GM19395 (cell line): Measurements from ENCODE around the gene NCKIPSD.

Experiments
- ATAC-seq: cut with Tn5 transposase; IDR thresholded peaks from one replicate; pipeline ENCODE4 v1.9.1; 2021; ENCODE audit warnings: mild to moderate bottlenecking, moderate library complexity; ENCODE audit not compliant: unreplicated experiment

NCKIPSD gene

DNA sequence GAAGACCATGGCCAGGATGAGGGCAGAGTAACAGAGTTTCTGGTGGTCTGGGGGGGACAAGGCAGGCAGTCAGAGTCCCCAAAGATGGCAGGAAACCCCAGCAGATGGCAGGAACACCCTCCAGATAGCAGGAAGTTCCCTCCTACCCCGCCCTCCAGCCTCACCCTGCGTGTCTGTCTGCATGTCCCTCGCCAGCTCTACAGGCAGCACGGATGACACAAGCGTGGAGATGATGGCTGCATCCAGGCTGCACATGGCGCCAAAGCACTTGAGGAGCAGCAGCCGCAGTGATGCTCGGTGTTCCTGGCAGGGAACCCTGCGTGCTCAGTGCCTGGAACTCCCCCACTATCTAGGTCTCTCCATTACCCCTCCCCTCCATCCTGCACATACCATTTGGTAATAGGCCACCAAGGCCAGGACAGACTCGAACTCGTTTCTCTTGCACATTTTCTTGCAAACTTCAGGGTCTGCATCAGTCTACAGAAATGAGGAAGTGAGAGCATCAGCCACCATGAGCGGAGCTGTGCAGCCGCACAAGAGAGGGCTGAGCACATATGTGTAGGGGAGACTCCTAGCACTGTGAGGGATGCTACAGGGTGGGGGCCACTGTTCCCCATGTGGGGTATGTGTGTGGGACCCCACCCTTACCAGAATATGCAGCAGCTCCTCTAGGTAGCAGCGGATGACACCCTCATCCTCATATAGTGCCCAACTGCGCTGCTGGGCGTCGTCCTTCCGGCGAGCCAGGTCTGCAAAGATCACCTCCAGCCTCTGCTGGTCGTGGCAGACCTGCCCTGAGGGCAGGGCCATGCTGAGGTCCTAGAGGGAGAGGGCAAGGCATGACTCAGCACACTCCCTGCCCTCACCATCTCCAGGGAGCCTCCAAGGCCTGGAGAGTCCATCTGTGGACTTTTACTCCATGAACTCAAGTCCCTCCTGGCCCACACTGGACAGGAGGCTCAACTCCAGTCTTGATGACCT is 6.0 kb downstream of the NCKIPSD start:
- no peak for ATAC-seq

DNA sequence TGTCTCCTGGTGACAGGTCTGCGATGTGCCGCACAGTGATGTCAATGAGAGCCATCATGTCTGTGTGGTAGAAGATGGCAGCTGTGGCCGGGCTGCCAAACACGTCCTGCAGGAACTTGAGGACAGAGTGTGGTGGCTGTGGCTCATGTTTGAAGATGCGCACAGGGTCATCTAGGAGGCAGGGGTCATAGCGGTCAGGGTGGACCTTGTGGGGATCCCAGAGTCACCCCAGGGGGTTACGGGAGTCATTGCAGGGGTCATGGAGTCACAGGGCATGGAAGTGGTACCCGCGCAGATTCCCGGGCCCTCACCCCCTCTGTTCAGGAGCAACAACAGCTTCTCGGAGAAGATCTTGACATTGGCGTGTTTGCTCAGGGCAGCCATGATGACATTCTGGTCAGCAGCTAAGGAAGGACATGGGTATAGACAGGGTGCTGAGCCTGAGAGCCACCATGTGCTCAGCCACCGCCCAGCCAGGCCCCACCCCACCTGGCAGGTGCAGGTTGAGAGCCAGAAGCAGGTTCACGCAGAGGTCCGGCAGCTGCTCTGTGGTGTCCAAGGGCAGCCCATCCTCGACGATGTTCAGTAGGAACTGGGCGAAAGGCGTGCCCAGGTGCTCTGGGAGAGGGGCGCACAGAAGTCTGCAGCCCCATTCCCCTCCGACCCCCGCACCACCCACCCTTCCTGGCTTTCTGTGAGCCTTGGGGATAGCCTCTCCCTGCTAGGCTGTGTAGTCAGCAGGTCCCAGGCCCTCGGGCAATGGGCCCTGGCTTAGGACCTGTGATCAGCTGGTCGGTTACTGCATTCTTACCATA is 6.9 kb downstream of the NCKIPSD start:
- no peak for ATAC-seq

DNA sequence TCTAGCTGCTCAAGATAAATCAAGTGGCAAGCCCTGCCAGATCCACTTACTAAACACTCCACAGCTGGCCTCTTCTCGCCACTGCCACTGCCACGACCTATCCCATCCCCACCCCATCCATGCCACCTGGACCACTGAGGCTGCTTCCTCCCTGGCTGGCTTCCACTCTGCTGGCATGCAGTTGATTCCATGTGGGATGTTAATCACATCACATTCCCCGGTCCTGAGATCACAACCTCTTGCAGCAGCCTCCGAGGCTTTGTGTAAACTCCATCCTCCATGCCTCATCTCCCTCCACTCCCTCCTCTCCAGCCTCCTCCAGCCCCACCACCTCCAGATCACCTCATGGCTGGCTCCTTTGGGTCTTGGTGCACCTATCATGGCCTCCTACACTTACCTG is 7.7 kb downstream of the NCKIPSD start:
- ATAC-seq = no peak

DNA sequence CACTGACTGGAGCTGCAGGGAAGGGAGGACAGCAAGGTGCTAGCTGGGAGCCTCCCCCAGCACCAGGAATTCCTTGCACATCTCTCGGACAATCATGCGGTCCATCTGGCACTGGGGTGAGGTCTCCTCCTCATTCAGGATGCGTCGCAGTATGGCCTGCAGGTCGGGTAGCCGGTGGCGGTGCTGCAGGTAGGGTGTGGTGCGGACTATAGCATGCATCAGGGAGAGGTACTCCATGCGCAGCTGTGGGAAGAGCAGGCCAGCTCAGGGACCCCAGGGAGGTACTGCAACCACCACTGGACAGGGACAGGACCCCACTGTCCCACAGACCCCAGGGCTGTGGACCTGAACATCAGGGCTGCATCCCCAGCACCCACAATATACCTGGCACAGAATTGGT is 11.2 kb downstream of the NCKIPSD start:
- ATAC-seq = no peak

DNA sequence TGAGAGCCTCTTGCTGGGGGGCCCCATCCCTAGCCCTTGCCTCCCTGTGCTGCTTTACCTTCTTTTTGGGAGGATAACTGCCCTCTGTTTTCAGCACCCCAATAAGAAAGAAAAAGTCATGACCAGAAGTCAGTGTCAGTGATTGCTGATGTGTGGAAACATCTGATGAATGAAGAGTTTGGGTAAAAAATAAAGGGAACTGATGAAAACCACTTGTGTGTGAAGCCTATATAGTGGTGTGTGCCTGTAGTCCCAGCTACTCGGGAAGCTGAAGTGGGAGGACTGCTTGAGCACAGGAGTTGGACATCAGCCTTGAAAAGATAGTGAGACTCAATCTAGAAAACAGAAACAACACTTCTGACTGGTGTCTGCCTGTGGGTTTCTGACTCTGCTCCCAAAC is 13.2 kb downstream of the NCKIPSD start:
- no peak for ATAC-seq

DNA sequence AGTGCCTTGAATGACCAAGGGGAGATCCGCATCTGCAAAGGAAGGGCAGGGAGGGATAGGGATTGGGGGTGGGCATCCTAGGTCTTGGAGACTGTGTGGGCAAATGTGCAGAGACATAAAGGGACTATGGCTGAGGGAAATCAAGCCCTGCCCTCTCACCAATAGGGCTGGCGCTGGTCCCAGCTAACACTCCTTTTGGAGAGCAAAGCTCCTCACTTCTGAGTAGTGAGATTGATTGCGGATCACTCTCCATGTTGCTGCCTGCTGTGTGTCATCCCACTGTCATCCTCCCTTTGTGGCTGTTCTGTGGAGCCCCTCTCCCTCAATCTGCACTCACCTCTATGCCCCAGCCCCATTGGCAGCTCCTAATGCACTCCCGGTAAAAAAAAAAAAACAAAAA is 20.8 kb downstream of the NCKIPSD start:
- no peak for ATAC-seq

DNA sequence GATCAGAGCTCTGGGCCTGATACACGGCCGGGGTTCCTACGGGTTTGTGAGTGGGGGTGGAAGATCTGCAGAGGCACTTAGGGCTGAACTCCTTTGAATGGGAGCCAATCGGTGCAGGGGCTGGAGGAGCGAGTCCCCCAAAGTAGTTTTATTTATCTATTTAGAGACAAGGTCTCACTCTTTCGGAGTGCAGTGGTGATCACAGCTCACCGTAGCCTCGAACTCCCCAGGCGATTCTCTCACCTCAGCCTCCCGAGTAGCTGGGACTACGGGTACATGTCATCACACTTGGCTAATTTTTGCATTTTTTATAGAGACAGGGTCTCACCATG is 21.4 kb downstream of the NCKIPSD start:
- ATAC-seq = no peak

DNA sequence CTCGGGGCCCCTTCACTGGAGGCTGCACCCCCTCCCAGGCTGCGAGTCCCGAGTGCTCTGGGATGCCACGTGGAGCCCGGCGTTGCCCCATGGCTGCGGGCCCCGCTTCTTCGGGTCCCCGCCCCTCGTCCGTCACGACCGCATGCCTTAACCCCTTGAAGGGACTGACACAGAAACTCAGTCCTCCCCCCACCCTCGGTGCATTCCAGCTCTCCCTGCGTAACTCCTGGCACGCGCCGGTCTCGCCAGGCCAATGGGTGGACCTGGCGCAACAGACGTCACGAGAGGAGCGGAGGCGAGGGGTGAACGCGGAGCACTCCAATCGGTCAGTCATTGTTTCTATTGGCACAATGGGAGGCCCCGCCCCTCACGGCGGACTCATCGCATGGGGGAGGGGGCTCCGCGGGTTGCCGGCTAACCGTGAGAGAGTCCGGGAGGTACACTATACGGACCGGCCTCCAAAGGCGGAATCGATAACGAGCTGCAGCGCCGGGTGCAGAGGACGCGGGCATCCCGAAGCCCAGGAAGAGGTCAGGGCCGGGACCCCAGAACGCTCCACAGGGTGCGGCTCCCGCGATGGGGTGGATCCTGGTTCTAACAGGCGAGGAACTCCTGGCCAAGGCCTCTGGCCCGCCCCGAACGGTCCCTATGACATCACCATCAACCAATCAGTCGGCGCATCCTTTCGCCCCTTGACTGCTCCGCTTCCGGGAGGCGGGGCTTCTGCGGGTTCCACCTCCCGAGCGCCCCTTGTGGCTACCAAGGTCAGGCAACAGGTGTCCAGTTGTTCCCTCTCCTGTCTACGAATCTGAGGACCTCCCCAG is 22.0 kb downstream of the NCKIPSD start:
- peak; percentile 89 for ATAC-seq

DNA sequence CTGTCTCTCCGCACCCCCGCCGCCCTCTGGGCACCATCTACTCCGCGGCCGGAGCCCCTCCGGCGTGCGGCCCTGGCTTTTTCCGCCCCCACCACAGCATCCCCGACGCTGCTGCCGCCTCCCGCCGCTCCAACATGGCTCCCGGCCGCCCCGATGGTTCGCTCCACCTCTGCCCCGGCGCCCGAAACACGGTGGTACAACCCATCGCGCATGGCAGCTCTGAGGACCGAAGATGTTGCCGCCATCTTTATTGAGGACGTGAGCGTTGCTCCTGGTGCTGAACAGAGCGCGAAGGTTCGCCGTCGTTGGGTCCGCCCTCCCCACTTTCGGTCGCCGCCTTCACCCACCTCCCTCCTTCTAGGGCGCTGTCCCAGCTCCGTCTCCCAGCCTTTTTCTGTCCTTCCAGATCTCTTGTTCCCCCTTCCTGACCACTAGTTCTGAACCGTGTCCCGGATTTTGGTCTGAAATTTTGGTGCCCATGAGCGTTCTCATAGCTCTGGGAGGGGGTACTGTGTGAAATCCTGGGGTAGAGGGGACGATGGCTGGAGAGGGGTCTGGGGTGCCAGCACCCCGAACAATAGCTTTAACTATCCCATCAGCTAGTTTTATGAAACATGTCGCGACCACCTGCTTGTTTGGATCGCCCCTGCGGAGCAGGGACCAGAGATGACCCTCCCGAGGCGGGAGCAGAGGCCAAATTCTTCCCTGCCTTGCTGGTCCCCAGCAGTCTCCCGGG is 22.8 kb downstream of the NCKIPSD start, which contains the start of gene CELSR3:
CELSR3 (minus strand) TSS at position 134 of the 736 bp plus-strand sequence. CDS start 252 bp downstream, outside the sequence.
- ATAC-seq = no peak

DNA sequence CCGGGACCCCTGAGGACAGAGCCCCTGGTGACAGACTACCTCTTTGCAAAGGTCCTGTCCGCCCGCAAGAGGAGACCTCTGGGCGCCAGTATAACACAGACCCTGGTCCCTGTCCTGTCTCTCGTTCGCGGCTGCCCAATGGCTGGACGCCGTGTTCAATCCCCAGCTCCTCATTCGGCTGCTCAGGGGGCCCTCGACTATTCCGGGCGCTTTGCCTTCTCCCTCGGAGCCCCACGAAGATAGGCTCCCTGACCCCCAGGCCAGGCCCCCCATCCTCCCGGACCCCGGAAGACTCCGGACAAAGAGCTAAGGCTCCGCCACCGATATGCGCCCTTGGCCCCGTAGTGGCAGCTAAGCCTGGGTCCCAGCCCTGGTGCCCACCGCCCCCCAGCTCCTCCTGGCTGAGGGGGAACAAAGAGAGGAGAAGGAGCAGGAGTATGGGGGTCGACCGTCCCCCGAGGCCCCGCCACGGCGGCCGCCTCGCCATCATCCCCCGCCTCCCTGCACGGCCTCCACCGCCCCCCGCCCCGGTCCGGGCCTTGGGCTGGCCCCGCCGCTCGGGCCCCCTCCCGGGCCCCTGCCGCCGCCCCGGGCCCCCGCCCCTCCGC is 23.5 kb downstream of the NCKIPSD start:
- ATAC-seq = no peak

DNA sequence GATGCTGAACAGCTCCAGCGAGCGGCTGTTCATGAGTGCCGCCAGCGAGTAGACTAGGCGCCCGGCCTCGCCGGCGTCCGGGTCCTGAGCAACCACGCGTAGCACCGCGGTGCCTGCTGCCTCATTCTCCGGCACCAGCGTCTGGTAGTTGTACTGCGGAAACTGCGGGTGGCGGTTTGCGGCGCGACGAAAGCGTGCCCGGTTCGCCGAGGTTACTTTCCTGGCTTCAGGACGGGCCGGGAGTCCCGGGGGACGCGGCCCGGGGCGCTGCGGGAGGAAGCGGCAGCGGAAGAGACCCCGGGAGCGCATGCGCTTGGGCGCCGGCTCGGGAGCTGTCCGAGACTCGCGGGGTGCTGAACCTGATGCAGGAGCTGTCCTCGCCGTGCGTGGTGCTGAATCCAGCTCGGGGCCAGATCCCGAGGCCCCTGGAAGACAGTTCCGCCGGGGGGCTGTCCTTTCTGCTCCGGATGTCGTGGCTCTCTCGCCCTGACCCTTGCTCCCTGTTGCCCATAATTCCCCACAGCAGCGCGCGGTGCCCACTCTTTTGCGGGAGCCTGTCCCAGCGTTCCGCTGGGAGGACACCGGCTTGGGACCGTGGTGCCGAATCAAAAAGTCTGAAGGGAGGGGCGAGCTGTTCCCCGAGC is 24.1 kb downstream of the NCKIPSD start:
- no peak for ATAC-seq

DNA sequence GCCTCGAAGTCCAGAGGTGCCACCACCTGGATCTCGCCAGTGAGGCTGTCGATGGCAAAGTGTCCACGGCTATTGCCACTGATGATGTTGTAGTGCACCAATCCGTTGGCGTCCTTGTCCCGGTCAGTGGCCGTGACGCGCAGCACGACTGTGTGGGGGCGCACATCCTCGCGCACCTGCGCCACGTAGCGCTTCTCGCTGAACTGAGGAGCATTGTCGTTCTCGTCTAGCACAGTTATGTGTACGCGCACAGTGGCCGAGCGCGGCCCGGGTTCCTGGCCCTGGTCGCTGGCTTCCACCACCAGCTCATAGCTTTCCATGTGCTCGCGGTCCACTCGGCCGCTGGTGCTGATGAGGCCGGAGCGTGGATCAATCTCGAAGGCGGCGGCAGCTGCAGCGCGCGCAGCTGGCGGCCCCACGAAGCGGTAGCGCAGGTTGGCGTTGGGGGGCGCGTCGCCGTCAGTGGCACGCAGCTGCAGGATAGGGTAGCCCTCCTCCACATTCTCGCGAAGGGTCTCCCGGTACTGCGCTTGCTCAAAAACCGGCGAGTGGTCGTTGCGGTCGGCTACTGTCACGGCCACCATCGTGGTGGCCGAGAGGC is 24.8 kb downstream of the NCKIPSD start:
- no peak for ATAC-seq

DNA sequence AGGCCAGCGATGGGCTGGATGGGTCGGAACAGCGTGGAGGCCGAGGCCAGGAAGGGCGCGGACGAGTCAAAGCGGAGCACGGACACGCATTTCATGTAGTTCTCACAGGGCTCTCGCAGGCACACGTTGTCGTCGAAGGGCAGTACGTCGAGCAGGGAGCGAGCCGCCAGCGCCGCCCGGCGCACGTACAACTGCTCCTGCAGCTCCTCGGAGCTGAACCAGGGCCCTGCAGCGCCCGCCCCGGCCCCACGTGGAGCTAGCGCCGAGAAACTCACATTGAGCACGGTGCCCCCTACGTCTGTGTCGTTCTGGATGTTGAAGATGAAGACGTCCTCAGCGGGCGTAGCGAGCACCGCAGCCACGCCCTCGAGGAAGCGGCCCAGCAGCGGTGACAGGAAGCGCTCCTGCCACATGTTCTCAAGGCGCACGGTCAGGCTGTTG is 28.9 kb downstream of the NCKIPSD start:
- ATAC-seq = no peak

DNA sequence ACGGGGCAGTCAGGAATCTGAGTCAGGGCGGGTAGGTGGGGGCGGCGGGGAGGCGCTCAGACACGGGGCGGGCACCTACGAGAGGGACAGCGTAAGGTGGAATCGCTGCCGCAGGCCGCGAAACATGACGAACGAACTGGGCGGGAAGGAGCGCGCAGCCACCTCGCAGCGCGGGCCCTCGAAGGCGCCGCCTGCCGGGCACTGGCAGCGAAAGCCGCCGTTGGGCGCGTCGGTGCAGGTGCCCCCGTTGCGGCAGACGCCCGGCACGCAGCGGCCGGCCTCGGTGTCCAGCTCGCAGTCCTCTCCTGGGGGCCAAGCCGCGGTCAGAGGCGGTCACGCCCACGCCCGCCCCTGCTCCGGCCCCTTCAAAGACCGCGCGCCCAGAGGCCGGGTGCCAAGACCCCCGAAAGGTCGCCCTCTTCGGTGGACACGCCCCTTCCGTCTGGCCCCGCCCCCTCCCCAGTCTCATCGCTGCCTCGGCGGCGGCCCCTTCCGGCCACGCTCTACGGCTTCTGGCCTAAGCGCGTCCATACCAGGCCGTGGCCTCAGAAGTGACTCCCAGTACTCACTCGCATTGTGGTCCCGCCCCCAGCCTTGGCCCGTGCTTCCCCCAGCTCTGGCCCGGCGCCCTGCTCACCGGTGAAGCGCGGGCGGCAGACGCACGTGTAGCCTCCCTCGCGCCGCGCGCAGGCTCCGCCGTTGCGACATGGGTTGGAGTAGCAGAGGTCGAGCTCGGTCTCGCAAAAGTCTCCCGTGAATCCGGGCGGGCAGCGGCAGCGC is 29.5 kb downstream of the NCKIPSD start:
- peak; percentile 51 for ATAC-seq

DNA sequence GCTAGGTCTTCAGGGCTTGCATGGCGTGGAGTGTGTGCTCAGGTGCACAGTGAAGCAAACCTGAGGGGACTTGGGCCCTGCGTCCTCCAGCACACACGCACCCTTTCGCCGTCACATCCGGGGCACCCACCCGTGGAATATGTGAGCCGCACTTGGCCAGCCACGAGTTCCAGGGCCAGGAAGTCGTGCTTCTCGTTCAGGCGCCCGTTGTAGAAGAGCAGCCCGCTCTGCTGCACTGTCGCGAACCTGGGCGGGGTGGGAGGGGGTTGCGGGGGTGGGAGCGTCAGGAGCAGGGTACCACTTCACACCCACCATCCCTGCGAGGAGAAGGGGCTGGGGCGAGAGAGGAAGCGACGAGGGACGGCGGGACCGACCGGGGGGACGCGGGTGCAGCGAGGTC is 30.1 kb downstream of the NCKIPSD start:
- no peak for ATAC-seq

DNA sequence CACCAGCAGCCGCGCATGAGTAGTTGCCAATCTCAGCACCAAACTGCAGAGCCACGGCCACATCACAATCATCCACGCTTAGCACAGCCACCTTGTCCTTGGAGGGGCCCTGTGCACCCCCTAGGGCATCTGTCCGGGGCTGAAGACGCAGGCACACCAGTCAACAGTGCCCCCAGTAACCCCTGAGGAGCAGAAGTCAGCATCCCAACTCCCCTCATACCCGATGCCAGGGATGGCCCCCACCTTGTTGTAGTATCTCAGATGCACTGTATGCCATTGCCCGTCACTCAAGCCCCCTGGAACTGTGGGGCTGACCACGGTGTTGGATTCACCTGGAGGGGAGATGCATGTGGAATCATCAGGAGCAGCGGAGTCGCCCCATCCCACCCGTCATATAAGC is 30.7 kb downstream of the NCKIPSD start:
- no peak for ATAC-seq

DNA sequence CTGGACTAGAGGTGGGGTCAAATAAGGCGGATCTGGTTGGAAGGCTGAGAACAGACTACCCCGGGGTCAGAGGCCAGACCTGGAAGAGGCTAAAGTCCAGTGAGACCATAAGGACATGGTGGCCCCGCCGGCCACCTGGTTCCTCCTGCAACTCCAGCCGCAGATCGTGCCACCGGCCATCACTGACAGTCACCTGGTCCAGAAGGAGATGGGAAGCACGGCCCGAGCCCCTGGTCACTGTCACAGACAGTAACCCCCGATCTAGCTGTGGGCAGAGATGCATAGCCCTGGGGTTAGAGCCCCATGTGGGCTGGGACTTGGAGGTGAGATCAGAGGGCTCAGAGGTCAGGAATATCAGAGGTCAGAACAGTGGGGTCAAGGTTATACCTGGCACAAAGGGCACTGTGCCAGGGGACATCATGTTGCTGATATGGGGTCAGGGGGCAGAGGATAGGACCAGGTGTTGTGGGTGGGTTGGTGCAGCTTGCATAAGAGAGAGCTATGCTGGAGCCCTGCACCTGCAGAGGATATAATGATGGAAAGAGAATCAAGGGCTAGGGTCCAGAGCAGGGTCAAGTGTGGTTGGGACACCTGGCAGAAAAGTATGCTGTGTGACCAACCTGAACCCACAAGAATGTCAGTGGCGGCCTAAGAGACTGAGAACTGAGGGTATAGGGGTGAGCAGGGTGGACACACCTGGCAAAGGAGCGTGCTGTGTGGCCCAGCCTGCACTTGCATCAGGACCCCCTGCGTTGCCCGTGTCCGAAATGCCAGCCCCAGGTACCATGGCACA is 32.6 kb downstream of the NCKIPSD start:
- no peak for ATAC-seq
